ENCODE measurements around the gene NPIPB8. TPM values are rescaled to one million over a fixed set of nuclear protein-coding genes. Genes with fewer than 3 reads are reported as not detected.

NPIPB8 gene
- total and polyA plus RNA-seq, 9 of the 15 experiments (the other 6 are each of a cell fraction or from before 2014, with no cell fraction given): 0.16 TPM; not detected in 8

- no peak for ATAC-seq
- CTCF ChIA-PET (ENCODE audit: low intra/inter-chr PET ratio): no interaction called here
- H3K9me1 ChIP-seq (ENCODE audit: control insufficient read depth, insufficient read depth, low read length): no peaks in the 10 kb centered on the region
- no peaks in the 10 kb centered on the region for H3K36me3 ChIP-seq (ENCODE audit: control insufficient read depth, insufficient read depth, low read length)
- H3K79me2 ChIP-seq (ENCODE audit: control insufficient read depth, insufficient read depth, low read length): no peaks in the 10 kb centered on the region
- no peak overlapping the region for H3K4me2 ChIP-seq (ENCODE audit: insufficient read depth, low read length)
- H4K20me1 ChIP-seq (replicated peaks; ENCODE audit: control insufficient read depth, insufficient read depth, low read length): no peaks in the 10 kb centered on the region
- DNase-seq (ENCODE audit: extremely low read depth in 1 of 4, low spot score in 3 of 4): no peak
- no peak overlapping the region for H3K27ac ChIP-seq (ENCODE audit: extremely low read depth, low read depth, low read length)
- no peak overlapping the region for H2AFZ ChIP-seq (ENCODE audit: low read depth, low read length)
- no peaks in the 10 kb centered on the region for H3K9me3 ChIP-seq (replicated peaks; ENCODE audit: control insufficient read depth, insufficient read depth, low read depth, low read length)
- 24% methylated on average over 4 of the region's 4 CpGs for WGBS (ENCODE audit: insufficient coverage, low coverage, missing lambda C conversion rate)
- no peak for FAIRE-seq
- POLR2A ChIA-PET: no interaction called here
- H3K9ac ChIP-seq (ENCODE audit: insufficient read depth in 1 of 2, low read depth in 2 of 2, low read length in 2 of 2): no peak overlapping the region
- no peak overlapping the region for H3K4me3 ChIP-seq
- no peak for TF ChIP-seq BCL6 (CRISPR knock-in tag; IDR thresholded peaks at IDR 0.05)
- no peak for TF ChIP-seq ZC3H4 (CRISPR knock-in tag; IDR thresholded peaks at IDR 0.05; ENCODE audit: borderline replicate concordance)
- TF ChIP-seq CCAR2 (IDR thresholded peaks at IDR 0.05; ENCODE audit: low read depth, low read length): no peak
- no peak for TF ChIP-seq KLF10 (CRISPR knock-in tag; IDR thresholded peaks at IDR 0.05)
- TF ChIP-seq PTBP1 (IDR thresholded peaks at IDR 0.05; ENCODE audit: low read depth, low read length): no peak
- TF ChIP-seq HNRNPL (IDR thresholded peaks at IDR 0.05; ENCODE audit: low read depth, low read length): no peak
- TF ChIP-seq SETDB1 (IDR thresholded peaks at IDR 0.05; ENCODE audit: low read length): no peak
- no peak for TF ChIP-seq FOXP4 (CRISPR knock-in tag; IDR thresholded peaks at IDR 0.05; ENCODE audit: borderline replicate concordance)
- no peak for TF ChIP-seq AFF4 (CRISPR knock-in tag; IDR thresholded peaks at IDR 0.05)
- H3K4me1 ChIP-seq (replicated peaks in 1 of 2; ENCODE audit: control insufficient read depth in 2 of 2, insufficient read depth in 2 of 2, low read length in 2 of 2): no peaks in the 10 kb centered on the region
- in situ Hi-C loops (cut with MboI) (loop anchor here (25.0 kb wide), 4 partner anchors 94 to 1594 kb away; partner anchors contain the start of genes EIF3C and EIF3CL), intact Hi-C loops (cut with micrococcal nuclease) (no loop called here)
- BruUV-seq (replicated peaks): no TSS peak
- H3K27me3 ChIP-seq (ENCODE audit: control insufficient read depth in 2 of 2, insufficient read depth in 2 of 2, low read length in 2 of 2): no peaks in the 10 kb centered on the region; a peak in 2 of 5 replicates
These were observed 20.0 kb upstream of the NPIPB8 start for GRCh38 chr16:28617874-28618273.

Measured in K562 (cell line).